RWPE2 (cell line): Measurements from ENCODE around the gene EPB41L4A.
"Not testable (repeated sequence)": the region's sequence is repeated elsewhere in the genome, so short reads cannot be mapped to it uniquely, and the experiment has no call there.

Source experiments
- ATAC-seq: fragments of 200-7000 bp; cut with Tn5 transposase; 3 replicates; pipeline ENCODE4 v1.9.1; 2021; ENCODE audit warnings: low read depth
- DNase-seq: peaks from one replicate; pipeline ENCODE4 v3.0.0-alpha.2; 2020; ENCODE audit warnings: low spot score
- H3K27ac ChIP-seq: fragments of 450-650 bp; 2 replicates; pipeline ENCODE4 v1.5.1; 2017; ENCODE audit warnings: mild to moderate bottlenecking; ENCODE audit not compliant: poor library complexity, severe bottlenecking
- H3K27me3 ChIP-seq: fragments of 250-450 bp; sonication (Bioruptor Pico); 2 replicates; pipeline ENCODE4 v1.5.1; 2021; ENCODE audit warnings: mild to moderate bottlenecking, moderate library complexity; ENCODE audit not compliant: insufficient read depth, poor library complexity, severe bottlenecking
- H3K36me3 ChIP-seq: fragments of 250-450 bp; sonication (Bioruptor Pico); 2 replicates; pipeline ENCODE4 v1.5.1; 2020; ENCODE audit warnings: low read depth, mild to moderate bottlenecking, moderate library complexity
- H3K4me1 ChIP-seq: fragments of 250-450 bp; sonication (Bioruptor Pico); 2 replicates; pipeline ENCODE4 v1.5.1; 2021; ENCODE audit warnings: mild to moderate bottlenecking, moderate library complexity; ENCODE audit not compliant: insufficient read depth, poor library complexity, severe bottlenecking
- H3K4me3 ChIP-seq: fragments of 250-450 bp; sonication (Bioruptor Pico); 2 replicates; pipeline ENCODE4 v1.5.1; 2021; ENCODE audit warnings: mild to moderate bottlenecking, moderate library complexity; ENCODE audit not compliant: severe bottlenecking
- H3K9me3 ChIP-seq: fragments of 250-450 bp; sonication (Bioruptor Pico); 2 replicates; pipeline ENCODE4 v1.5.1; 2021; ENCODE audit warnings: mild to moderate bottlenecking, moderate library complexity; ENCODE audit not compliant: severe bottlenecking
- TF ChIP-seq, protein P1 (sequence below): fragments of 450-650 bp; IDR thresholded peaks from one replicate; pipeline ENCODE4 v1.5.1; 2017; ENCODE audit warnings: mild to moderate bottlenecking, moderate library complexity; ENCODE audit not compliant: poor library complexity, severe bottlenecking

The EPB41L4A gene

GRCh38 chr5:112440031-112440430 is 21.0 kb upstream of the EPB41L4A start:
- TF ChIP-seq, protein P1, sequence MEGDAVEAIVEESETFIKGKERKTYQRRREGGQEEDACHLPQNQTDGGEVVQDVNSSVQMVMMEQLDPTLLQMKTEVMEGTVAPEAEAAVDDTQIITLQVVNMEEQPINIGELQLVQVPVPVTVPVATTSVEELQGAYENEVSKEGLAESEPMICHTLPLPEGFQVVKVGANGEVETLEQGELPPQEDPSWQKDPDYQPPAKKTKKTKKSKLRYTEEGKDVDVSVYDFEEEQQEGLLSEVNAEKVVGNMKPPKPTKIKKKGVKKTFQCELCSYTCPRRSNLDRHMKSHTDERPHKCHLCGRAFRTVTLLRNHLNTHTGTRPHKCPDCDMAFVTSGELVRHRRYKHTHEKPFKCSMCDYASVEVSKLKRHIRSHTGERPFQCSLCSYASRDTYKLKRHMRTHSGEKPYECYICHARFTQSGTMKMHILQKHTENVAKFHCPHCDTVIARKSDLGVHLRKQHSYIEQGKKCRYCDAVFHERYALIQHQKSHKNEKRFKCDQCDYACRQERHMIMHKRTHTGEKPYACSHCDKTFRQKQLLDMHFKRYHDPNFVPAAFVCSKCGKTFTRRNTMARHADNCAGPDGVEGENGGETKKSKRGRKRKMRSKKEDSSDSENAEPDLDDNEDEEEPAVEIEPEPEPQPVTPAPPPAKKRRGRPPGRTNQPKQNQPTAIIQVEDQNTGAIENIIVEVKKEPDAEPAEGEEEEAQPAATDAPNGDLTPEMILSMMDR, result no peak
- no peaks in the 10 kb centered on the region for H3K27me3 ChIP-seq
- no peak overlapping the region for H3K27ac ChIP-seq
- H3K9me3 ChIP-seq, result no peaks in the 10 kb centered on the region
- H3K36me3 ChIP-seq, result no peaks in the 10 kb centered on the region
- H3K4me3 ChIP-seq, result no peak overlapping the region
- DNase-seq, result no peak
- no peaks in the 10 kb centered on the region for H3K4me1 ChIP-seq
- ATAC-seq, result no peak

DNA sequence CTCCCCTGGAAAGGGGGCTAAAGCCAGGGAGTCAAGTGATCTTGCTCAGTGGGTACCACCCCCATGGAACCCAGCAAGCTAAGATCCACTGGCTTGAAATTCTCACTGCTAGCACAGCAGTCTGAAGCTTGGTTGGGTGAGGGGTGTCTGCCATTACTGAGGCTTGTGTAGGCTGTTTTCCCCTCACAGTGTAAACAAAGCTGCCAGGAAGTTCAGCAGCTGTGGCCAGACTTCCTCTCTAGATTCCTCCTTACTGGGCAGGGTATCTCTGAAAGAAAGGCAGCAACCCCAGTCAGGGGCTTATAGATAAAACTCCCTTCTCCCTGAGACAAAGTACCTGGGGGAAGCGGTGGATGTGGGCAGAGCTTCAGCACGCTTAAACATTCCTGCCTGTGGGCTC is 17.1 kb upstream of the EPB41L4A start:
- TF ChIP-seq, protein P1, result no peak
- Histone ChIP-seq H3K9me3 (no peaks in the 10 kb centered on the region), H3K4me3 (no peak overlapping the region), H3K4me1 (no peaks in the 10 kb centered on the region), H3K36me3 (no peaks in the 10 kb centered on the region), H3K27me3 (no peaks in the 10 kb centered on the region), H3K27ac (no peak overlapping the region)
- ATAC-seq, result no peak
- no peak for DNase-seq

DNA sequence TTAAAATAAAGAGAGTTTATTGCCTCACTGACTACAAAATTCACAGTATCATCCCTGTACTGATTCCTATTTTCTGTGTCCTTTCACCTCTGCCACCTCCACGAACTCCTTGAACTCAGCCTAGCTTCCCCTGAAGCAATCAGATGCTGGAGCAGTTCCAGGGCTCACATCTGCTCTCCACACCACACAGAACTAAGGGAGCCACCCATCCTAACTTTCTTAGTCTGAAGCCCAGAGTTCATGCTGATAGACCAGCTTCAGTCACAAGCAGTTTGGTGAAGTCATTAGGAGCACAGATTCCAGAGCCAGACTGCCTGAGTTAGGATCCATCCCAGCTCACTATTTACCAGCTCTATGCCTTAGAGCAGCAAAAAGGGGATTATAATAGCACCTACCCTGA is 15.6 kb upstream of the EPB41L4A start:
- TF ChIP-seq, protein P1, result no peak
- Histone ChIP-seq H3K4me3 (no peak overlapping the region), H3K27ac (no peak overlapping the region), H3K27me3 (no peaks in the 10 kb centered on the region), H3K9me3 (no peaks in the 10 kb centered on the region), H3K36me3 (no peaks in the 10 kb centered on the region), H3K4me1 (no peaks in the 10 kb centered on the region)
- ATAC-seq (no peak), DNase-seq (no peak)

- H3K27ac ChIP-seq, H3K4me3 ChIP-seq, H3K36me3 ChIP-seq, H3K27me3 ChIP-seq, ATAC-seq, H3K4me1 ChIP-seq, H3K9me3 ChIP-seq, DNase-seq: not testable (repeated sequence)
Measured at GRCh38 chr5:112426202-112426601, 7.1 kb upstream of the EPB41L4A start.

DNA sequence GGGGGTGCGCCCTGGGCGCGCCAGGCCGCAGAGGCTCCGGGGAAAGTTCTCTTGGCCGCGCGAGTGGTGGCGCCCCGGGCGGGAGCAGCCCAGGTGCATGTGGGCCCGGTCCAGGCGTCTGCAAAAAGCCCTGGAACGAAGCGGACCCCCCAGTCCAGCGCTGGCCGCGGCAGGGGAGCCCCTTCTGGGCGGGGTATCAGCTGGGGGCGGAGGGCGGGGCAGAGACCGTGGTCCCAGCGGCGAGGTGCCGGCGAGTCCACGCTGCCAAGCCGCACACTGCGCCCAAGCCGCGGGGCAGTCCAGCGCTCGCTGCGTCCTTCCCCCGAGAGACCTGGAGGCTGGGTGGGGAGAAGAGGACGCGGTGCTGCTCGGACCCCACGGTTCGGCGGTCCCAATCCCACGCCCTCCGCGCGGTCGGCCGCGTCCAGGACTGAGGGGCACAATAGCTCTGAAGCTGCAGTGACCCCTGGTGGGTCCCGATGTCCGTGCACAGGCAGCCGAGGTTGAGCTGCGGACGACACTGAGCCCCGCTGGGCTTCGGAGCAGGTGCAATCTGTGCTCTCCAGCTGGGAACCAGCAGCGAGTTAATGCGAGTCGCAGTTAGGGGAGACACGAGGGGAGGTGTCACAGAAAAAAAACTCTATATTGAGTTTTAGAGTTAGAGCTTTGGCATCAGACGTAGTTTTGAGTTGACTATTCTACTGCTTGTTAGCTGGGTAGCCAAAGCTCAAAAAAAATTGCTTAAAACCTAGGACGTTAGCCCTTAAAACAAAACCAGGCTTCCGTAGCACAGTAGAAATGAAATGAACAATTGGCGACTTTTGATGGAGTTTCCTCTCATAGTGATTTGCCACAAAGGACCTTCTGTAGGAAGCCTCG is 1.1 kb upstream of the EPB41L4A start:
- H3K4me1 ChIP-seq, result no peaks in the 10 kb centered on the region
- DNase-seq (peak; percentile 79), ATAC-seq (peak; percentile 85)
- no peaks in the 10 kb centered on the region for H3K9me3 ChIP-seq
- H3K4me3 ChIP-seq, result peak overlapping the region; percentile 61
- H3K27ac ChIP-seq, result no peak overlapping the region
- TF ChIP-seq, protein P1, result peak; percentile 96
- H3K27me3 ChIP-seq, result peaks cover 31% of the 10 kb centered on the region
- no peaks in the 10 kb centered on the region for H3K36me3 ChIP-seq
